Neural progenitor cell (in vitro differentiated cells): Measurements from ENCODE around the gene FMNL2. TPM values are rescaled to one million over a fixed set of nuclear protein-coding genes. Genes with fewer than 3 reads are reported as not detected.

Experiments
- DNase-seq: peaks from one replicate; pipeline ENCODE4 v3.0.0-alpha.2; 2016; ENCODE audit warnings: low spot score
- H2AFZ ChIP-seq: fragments of 200-600 bp; sonication (generic); replicated peaks from 2 replicates; pipeline ENCODE4 v1.6.1; 2016; ENCODE audit warnings: antibody characterized with exemption
- H3F3A ChIP-seq: fragments of 200-600 bp; sonication (generic); 2 replicates; pipeline ENCODE4 v1.6.1; 2016; ENCODE audit warnings: antibody characterized with exemption, low read depth
- H3K27ac ChIP-seq: fragments of 200-600 bp; sonication (generic); 2 replicates; pipeline ENCODE4 v1.5.1; 2016; ENCODE audit warnings: mild to moderate bottlenecking
- H3K27me3 ChIP-seq: fragments of 200-600 bp; sonication (generic); 2 replicates; pipeline ENCODE4 v1.6.1; 2016; ENCODE audit warnings: mild to moderate bottlenecking, moderate library complexity
- H3K36me3 ChIP-seq: fragments of 200-600 bp; sonication (generic); 2 replicates; pipeline ENCODE4 v1.5.1; 2016
- H3K4me1 ChIP-seq: fragments of 200-600 bp; sonication (generic); 2 replicates; pipeline ENCODE4 v1.6.1; 2016; ENCODE audit warnings: mixed run types
- H3K4me2 ChIP-seq: fragments of 200-600 bp; sonication (generic); 2 replicates; pipeline ENCODE4 v1.6.1; 2016
- H3K4me3 ChIP-seq: fragments of 200-600 bp; sonication (generic); 2 replicates; pipeline ENCODE4 v1.5.1; 2016
- H3K79me2 ChIP-seq: fragments of 200-600 bp; sonication (generic); 2 replicates; pipeline ENCODE4 v1.6.1; 2016; ENCODE audit warnings: low read depth
- H3K9ac ChIP-seq: fragments of 200-600 bp; sonication (generic); 2 replicates; pipeline ENCODE4 v1.6.1; 2016
- H3K9me3 ChIP-seq: fragments of 200-600 bp; sonication (generic); 2 replicates; pipeline ENCODE4 v1.5.1; 2016; ENCODE audit warnings: low read depth
- H4K20me1 ChIP-seq: fragments of 200-600 bp; sonication (generic); 2 replicates; pipeline ENCODE4 v1.6.1; 2016; ENCODE audit warnings: low read depth
- H3K27ac Mint-ChIP-seq: 3 replicates; pipeline ENCODE4 v1.8.0; 2021; ENCODE audit warnings: mixed read lengths
- H3K27me3 Mint-ChIP-seq: 2 replicates; pipeline ENCODE4 v1.8.0; 2022; ENCODE audit warnings: low read depth, mild to moderate bottlenecking, inconsistent platforms, moderate library complexity, mixed read lengths; ENCODE audit not compliant: insufficient read depth
- H3K36me3 Mint-ChIP-seq: 3 replicates; pipeline ENCODE4 v1.8.0; 2021; ENCODE audit warnings: mixed read lengths
- H3K4me1 Mint-ChIP-seq: 3 replicates; pipeline ENCODE4 v1.8.0; 2021; ENCODE audit warnings: mixed read lengths
- H3K4me3 Mint-ChIP-seq: 3 replicates; pipeline ENCODE4 v1.8.0; 2021; ENCODE audit warnings: mild to moderate bottlenecking, moderate library complexity, mixed read lengths
- H3K9me3 Mint-ChIP-seq: 3 replicates; pipeline ENCODE4 v1.8.0; 2020; ENCODE audit warnings: mixed read lengths
- CTCF ChIP-seq: fragments of 200-600 bp; sonication (generic); IDR thresholded peaks from 2 replicates; pipeline ENCODE4 v1.5.1; 2017; ENCODE audit warnings: antibody characterized with exemption, mild to moderate bottlenecking
- EZH2 ChIP-seq: fragments of 200-600 bp; sonication (generic); IDR thresholded peaks from 2 replicates; pipeline ENCODE4 v1.6.1; 2017; ENCODE audit warnings: antibody characterized with exemption, mild to moderate bottlenecking, moderate library complexity
- EZH2phosphoT487 ChIP-seq: fragments of 200-600 bp; sonication (generic); IDR thresholded peaks from 2 replicates; pipeline ENCODE4 v1.6.1; 2017; ENCODE audit warnings: antibody characterized with exemption
- total RNA-seq: library from RNA; depleted of rRNA; stranded (reverse); fragments of >200 nt; gene quantifications from 2 replicates; pipeline ENCODE4 v1.2.3, GENCODE V29; 2015; ENCODE audit warnings: low replicate concordance

FMNL2 gene
- total RNA-seq, 1 donor from 2014 or later = 99.7 TPM

DNA sequence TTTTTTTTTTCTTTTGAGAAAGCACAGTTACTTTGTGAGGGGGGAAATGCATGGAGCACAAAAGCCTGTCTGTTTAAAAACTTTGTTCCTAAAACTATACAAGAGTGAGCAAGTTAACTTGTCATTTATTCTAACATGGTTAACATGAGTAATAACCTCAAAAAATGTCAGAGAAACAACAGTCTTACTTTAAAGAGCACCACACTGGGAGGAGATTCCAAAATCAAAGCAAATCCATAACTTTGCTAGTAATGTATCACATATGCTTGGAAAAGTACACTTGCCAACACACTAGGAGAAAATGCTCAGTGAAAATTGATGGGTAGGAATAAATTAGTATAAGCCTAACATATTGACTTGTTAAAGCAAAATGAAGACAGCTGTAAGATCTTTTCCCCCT is 225.2 kb downstream of the FMNL2 start:
- no peak overlapping the region for H3K9ac ChIP-seq
- H3K4me1 Mint-ChIP-seq = peaks cover 5% of the 10 kb centered on the region
- H3K36me3 ChIP-seq = no peaks in the 10 kb centered on the region
- H3K27ac Mint-ChIP-seq = no peak overlapping the region
- H3K27me3 ChIP-seq = no peaks in the 10 kb centered on the region
- no peak overlapping the region for H2AFZ ChIP-seq
- H3K27ac ChIP-seq = no peak overlapping the region
- H3K4me3 ChIP-seq = no peak overlapping the region
- DNase-seq = no peak
- no peaks in the 10 kb centered on the region for H3K79me2 ChIP-seq
- peaks cover 8% of the 10 kb centered on the region for H3K36me3 Mint-ChIP-seq
- no peak overlapping the region for H3K4me2 ChIP-seq
- no peak overlapping the region for H3K4me3 Mint-ChIP-seq
- no peaks in the 10 kb centered on the region for H3F3A ChIP-seq
- H3K9me3 ChIP-seq = no peaks in the 10 kb centered on the region
- TF ChIP-seq EZH2 (no peak), EZH2phosphoT487 (no peak), CTCF (no peak)
- H3K27me3 Mint-ChIP-seq = peaks cover 3% of the 10 kb centered on the region
- no peaks in the 10 kb centered on the region for H3K9me3 Mint-ChIP-seq
- H4K20me1 ChIP-seq = peaks cover 10% of the 10 kb centered on the region
- no peaks in the 10 kb centered on the region for H3K4me1 ChIP-seq

DNA sequence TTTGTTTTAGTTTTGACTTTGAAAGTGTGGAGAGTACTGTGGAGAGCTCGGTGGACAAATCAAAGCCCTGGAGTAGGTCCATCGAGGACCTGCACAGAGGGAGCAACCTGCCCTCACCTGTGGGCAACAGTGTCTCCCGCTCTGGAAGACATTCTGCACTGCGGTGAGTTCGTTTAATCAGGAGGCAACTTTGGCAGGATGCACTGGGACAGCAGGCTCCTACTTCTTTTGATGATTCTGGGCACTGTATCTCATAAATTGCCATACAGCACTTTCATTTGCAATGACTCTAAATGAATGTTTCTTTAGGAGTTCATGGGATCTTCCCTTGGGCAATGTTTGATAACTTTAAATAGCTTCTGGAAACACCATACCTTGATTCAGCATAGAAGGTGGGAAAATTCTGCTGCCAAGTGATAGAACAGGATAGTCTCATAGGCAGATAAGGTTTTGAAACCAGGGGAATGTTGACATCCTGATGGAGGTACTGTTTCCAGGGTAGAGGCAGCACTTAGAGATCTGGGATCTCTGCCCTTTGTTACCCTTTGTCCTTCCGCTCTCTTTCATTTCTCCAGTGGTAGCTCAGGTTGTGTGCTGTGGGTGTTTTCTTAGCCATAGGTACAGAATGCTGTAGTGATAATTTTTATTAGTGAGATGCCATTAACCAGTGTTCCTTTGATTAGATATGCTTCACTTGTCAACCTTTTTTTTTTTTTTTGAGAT is 226.1 kb downstream of the FMNL2 start:
- Mint-ChIP-seq H3K36me3 (peaks cover 8% of the 10 kb centered on the region), H3K4me3 (no peak overlapping the region), H3K27me3 (peaks cover 3% of the 10 kb centered on the region), H3K27ac (no peak overlapping the region), H3K9me3 (no peaks in the 10 kb centered on the region), H3K4me1 (peaks cover 4% of the 10 kb centered on the region)
- Histone ChIP-seq H2AFZ (no peak overlapping the region), H3K36me3 (no peaks in the 10 kb centered on the region), H3K9ac (no peak overlapping the region), H3K9me3 (no peaks in the 10 kb centered on the region), H3K27me3 (no peaks in the 10 kb centered on the region), H3F3A (no peaks in the 10 kb centered on the region), H4K20me1 (peaks cover 6% of the 10 kb centered on the region), H3K4me2 (no peak overlapping the region), H3K79me2 (no peaks in the 10 kb centered on the region), H3K4me3 (no peak overlapping the region), H3K4me1 (no peaks in the 10 kb centered on the region), H3K27ac (no peak overlapping the region)
- TF ChIP-seq CTCF = no peak
- no peak for TF ChIP-seq EZH2phosphoT487
- TF ChIP-seq EZH2 = no peak
- DNase-seq = no peak

- peaks cover 8% of the 10 kb centered on the region for H3K36me3 Mint-ChIP-seq
- no peak overlapping the region for H3K4me2 ChIP-seq
- no peaks in the 10 kb centered on the region for H3K9me3 ChIP-seq
- H3K4me3 ChIP-seq = no peak overlapping the region
- H3K4me1 ChIP-seq = no peaks in the 10 kb centered on the region
- peaks cover 3% of the 10 kb centered on the region for H3K4me1 Mint-ChIP-seq
- no peak overlapping the region for H3K4me3 Mint-ChIP-seq
- no peaks in the 10 kb centered on the region for H3K36me3 ChIP-seq
- no peak overlapping the region for H3K9ac ChIP-seq
- TF ChIP-seq CTCF (no peak), EZH2 (no peak), EZH2phosphoT487 (no peak)
- H2AFZ ChIP-seq = no peak overlapping the region
- H3K27ac ChIP-seq = no peak overlapping the region
- H3F3A ChIP-seq = no peaks in the 10 kb centered on the region
- H3K79me2 ChIP-seq = peaks cover 3% of the 10 kb centered on the region
- H3K27me3 ChIP-seq = no peaks in the 10 kb centered on the region
- DNase-seq = no peak
- H4K20me1 ChIP-seq = peaks cover 7% of the 10 kb centered on the region
- H3K9me3 Mint-ChIP-seq = no peaks in the 10 kb centered on the region
- peaks cover 3% of the 10 kb centered on the region for H3K27me3 Mint-ChIP-seq
- peak overlapping the region; percentile 6 for H3K27ac Mint-ChIP-seq
Observed at GRCh38 chr2:152562198-152562884, 227.4 kb downstream of the FMNL2 start.
